Measurements from ENCODE around the gene ANKRD44.

The ANKRD44 gene

GRCh38 chr2:197281421-197281820 is 29.2 kb downstream of the ANKRD44 start:
- no peak for DNase-seq (ENCODE audit: low read depth)

GRCh38 chr2:197280015-197280702 is 30.4 kb downstream of the ANKRD44 start:
- no peak for DNase-seq (ENCODE audit: low read depth)
- no peak overlapping the region for H3K4me3 ChIP-seq (ENCODE audit: low read length)
- no peak for TF ChIP-seq CTCF (conservative IDR thresholded peaks at IDR 0.05; ENCODE audit: low read depth, low read length)

More at GRCh38 chr2:197281421-197281820, 29.2 kb downstream of the ANKRD44 start:
- TF ChIP-seq CTCF (conservative IDR thresholded peaks at IDR 0.05; ENCODE audit: low read depth, low read length) = no peak
- H3K4me3 ChIP-seq (ENCODE audit: low read length) = no peak overlapping the region

GRCh38 chr2:197278799-197279763 is 31.5 kb downstream of the ANKRD44 start:
- DNase-seq (ENCODE audit: low read depth) = no peak
- no peak for TF ChIP-seq CTCF (conservative IDR thresholded peaks at IDR 0.05; ENCODE audit: low read depth, low read length)
- no peak overlapping the region for H3K4me3 ChIP-seq (ENCODE audit: low read length)

GRCh38 chr2:197277794-197278193 is 32.8 kb downstream of the ANKRD44 start:
- no peak for TF ChIP-seq CTCF (conservative IDR thresholded peaks at IDR 0.05; ENCODE audit: low read depth, low read length)

GRCh38 chr2:197276156-197276555 is 34.4 kb downstream of the ANKRD44 start:
- H3K4me3 ChIP-seq (ENCODE audit: low read length) = no peak overlapping the region
- no peak for DNase-seq (ENCODE audit: low read depth)
- TF ChIP-seq CTCF (conservative IDR thresholded peaks at IDR 0.05; ENCODE audit: low read depth, low read length) = no peak

More at GRCh38 chr2:197277794-197278193, 32.8 kb downstream of the ANKRD44 start:
- no peak for DNase-seq (ENCODE audit: low read depth)
- H3K4me3 ChIP-seq (ENCODE audit: low read length) = no peak overlapping the region

GRCh38 chr2:197274937-197275336 is 35.6 kb downstream of the ANKRD44 start:
- no peak for TF ChIP-seq CTCF (conservative IDR thresholded peaks at IDR 0.05; ENCODE audit: low read depth, low read length)
- DNase-seq (ENCODE audit: low read depth) = no peak
- no peak overlapping the region for H3K4me3 ChIP-seq (ENCODE audit: low read length)

Measured in retinal pigment epithelial cell (primary cell).